Activated naive CD4-positive, alpha-beta T cell treated with anti-CD3 and anti-CD28 coated beads, Interleukin-2, amount 50 U/mL, for 16 hours (primary cell): ENCODE results near the gene KRT1.

ENCODE experiments used
- DNase-seq: peaks from one replicate; pipeline ENCODE4 v3.0.0-alpha.2; 2020

Gene KRT1

GRCh38 chr12:52631676-52632459 is 48.3 kb downstream of the KRT1 start:
- DNase-seq: no peak

- DNase-seq: no peak
These were observed 48.9 kb downstream of the KRT1 start for GRCh38 chr12:52631264-52631663.

GRCh38 chr12:52630599-52631200 is 49.5 kb downstream of the KRT1 start:
- DNase-seq: no peak

- DNase-seq: no peak
These were observed 50.2 kb downstream of the KRT1 start for GRCh38 chr12:52630008-52630500.

- no peak for DNase-seq
These were observed 50.8 kb downstream of the KRT1 start for GRCh38 chr12:52629281-52630007.

- no peak for DNase-seq
These were observed 51.4 kb downstream of the KRT1 start for GRCh38 chr12:52628841-52629240.

DNA sequence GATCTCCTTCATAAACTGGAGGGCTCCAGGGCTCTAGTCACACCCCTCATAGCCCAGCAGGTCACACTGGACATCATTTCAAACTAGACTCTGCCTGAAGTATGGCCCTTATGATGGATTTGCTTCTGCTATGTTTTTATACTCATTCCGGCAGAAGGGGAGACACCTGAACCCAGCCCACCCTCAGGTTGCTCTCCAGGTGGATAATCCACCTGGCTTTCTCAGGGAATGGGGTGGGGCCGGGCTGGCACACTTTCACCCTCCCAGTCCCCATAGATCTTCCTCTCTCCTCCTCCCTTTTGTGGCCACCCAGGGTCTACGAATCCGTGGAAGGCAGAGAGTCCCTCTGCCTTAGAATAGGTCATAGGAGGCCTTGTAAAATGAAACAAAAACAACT is 52.1 kb downstream of the KRT1 start:
- DNase-seq: no peak

DNA sequence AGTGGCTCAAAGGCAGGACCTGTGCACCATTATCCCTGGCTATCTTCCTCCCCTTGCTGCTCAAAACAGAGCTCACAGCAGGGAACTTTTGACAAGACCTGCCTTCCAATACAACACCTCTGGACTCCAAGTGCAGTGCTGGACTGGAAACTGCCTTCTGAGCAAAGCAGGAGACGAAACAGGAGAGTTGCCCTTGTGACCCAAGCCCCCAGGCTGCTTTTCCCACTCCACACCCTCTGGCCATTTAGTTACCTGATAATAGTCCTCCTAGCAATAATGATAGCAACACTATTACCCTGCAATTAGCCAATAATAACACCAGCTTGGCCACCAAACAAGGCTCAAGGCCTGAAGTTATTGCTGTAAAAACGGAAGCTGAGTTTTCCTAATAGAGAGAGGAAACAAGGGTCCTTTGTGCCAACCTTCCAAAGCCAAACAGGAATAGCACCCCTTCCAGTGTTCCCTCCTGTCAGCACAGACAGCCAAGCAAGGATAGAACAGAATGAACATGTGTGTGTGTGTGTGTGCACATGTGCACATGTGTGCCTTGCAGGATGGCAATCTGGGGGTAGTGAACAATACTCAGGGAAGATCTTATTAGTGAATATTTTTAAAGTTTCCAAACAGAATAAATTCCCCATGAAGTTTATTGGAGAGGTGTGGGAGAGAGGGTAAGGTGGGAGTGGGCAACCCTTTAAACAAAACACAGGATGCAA is 52.7 kb downstream of the KRT1 start:
- no peak for DNase-seq
